ENCODE data around the gene BIRC2. TPM values are rescaled to one million over a fixed set of nuclear protein-coding genes. Genes with fewer than 3 reads are reported as not detected.

BIRC2 gene
- total and polyA plus RNA-seq, 9 donors = 23.7 to 57.8 (median 33.6) TPM

DNA sequence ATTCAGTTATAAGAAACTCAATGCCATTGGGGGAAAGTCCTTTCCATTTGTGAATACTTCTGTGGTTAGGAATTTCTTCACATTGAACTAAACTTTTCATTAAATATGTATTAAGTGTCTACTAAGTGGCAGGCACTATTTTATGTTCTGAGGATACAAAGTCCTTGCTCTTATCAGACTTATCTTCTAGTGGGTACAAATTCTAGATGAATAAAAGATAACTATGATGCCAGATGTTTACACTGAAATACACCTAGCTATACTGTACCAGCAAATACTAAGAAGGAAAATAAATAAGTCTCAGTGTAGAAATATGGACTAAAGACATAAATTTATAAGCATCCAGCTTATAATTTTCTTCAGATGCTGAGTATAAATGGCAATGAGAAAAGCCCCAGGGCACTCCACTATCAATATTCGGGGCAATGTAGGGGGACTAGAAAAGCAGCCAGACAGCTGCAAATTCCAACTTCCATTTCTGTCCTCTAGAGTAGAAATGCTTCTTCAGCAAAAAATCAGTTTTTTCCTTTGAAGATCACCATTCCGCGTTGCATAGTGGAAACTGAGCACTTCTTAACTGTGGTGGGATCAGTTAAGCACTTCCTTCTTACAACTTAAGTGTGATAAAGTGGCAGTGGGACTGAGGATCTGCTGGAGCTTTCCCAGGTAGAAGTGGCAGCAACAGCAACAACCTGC is 41.5 kb upstream of the BIRC2 start:
- no peak for DNase-seq
- no peak overlapping the region for H3K4me3 ChIP-seq
- WGBS, 3 donors = 49 to 73% (median 61%) methylated on average over 3 of the region's 3 CpGs
- H3K36me3 ChIP-seq = no peaks in the 10 kb centered on the region
- no peak for TF ChIP-seq POLR2A (IDR thresholded peaks at IDR 0.05)
- no peak for TF ChIP-seq EP300 (IDR thresholded peaks at IDR 0.05)
- TF ChIP-seq, protein P1, sequence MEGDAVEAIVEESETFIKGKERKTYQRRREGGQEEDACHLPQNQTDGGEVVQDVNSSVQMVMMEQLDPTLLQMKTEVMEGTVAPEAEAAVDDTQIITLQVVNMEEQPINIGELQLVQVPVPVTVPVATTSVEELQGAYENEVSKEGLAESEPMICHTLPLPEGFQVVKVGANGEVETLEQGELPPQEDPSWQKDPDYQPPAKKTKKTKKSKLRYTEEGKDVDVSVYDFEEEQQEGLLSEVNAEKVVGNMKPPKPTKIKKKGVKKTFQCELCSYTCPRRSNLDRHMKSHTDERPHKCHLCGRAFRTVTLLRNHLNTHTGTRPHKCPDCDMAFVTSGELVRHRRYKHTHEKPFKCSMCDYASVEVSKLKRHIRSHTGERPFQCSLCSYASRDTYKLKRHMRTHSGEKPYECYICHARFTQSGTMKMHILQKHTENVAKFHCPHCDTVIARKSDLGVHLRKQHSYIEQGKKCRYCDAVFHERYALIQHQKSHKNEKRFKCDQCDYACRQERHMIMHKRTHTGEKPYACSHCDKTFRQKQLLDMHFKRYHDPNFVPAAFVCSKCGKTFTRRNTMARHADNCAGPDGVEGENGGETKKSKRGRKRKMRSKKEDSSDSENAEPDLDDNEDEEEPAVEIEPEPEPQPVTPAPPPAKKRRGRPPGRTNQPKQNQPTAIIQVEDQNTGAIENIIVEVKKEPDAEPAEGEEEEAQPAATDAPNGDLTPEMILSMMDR (IDR thresholded peaks at IDR 0.05) = no peak
- no peak overlapping the region for H3K27ac ChIP-seq
- no peaks in the 10 kb centered on the region for H3K9me3 ChIP-seq
- no peaks in the 10 kb centered on the region for H3K27me3 ChIP-seq
- intact Hi-C loops (cut with DNase I) = no loop called here
- H3K4me1 ChIP-seq (ENCODE audit: insufficient read depth) = peaks cover 2% of the 10 kb centered on the region

DNA sequence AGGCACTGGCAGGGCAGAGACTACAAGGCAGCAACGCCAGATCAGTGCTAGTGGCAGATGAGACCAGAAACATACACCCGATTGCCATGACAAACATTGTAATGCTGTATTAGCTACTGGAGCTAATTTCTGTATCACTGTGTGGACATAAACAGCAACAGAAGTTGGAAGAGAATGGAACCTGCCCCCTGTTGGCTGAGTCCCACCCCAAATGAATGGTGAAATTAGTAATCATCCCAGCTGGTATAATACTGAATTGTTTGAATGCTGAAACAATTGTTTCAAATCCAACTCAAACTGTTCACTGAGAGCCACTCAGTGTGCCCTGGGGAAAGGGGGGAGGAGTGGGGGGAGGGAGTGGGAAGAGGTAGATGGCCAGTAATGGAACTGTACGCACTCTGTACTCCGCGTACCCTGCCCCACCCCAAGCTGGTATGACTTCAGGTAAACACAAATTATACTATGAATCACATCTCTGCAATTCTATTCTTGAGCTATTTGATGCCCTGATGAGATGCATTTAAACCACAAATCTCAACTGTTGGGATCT is 40.9 kb upstream of the BIRC2 start:
- no peak for TF ChIP-seq POLR2A (IDR thresholded peaks at IDR 0.05)
- TF ChIP-seq, protein P1 (IDR thresholded peaks at IDR 0.05) = no peak
- TF ChIP-seq EP300 (IDR thresholded peaks at IDR 0.05) = no peak
- no peak overlapping the region for H3K4me3 ChIP-seq
- WGBS, 3 donors = 80 to 90% (median 82%) methylated on average over 5 of the region's 5 CpGs
- H3K9me3 ChIP-seq = no peaks in the 10 kb centered on the region
- H3K27ac ChIP-seq = no peak overlapping the region
- DNase-seq = no peak
- no peaks in the 10 kb centered on the region for H3K36me3 ChIP-seq
- peaks cover 2% of the 10 kb centered on the region for H3K4me1 ChIP-seq (ENCODE audit: insufficient read depth)
- intact Hi-C loops (cut with DNase I) = no loop called here
- no peaks in the 10 kb centered on the region for H3K27me3 ChIP-seq

DNA sequence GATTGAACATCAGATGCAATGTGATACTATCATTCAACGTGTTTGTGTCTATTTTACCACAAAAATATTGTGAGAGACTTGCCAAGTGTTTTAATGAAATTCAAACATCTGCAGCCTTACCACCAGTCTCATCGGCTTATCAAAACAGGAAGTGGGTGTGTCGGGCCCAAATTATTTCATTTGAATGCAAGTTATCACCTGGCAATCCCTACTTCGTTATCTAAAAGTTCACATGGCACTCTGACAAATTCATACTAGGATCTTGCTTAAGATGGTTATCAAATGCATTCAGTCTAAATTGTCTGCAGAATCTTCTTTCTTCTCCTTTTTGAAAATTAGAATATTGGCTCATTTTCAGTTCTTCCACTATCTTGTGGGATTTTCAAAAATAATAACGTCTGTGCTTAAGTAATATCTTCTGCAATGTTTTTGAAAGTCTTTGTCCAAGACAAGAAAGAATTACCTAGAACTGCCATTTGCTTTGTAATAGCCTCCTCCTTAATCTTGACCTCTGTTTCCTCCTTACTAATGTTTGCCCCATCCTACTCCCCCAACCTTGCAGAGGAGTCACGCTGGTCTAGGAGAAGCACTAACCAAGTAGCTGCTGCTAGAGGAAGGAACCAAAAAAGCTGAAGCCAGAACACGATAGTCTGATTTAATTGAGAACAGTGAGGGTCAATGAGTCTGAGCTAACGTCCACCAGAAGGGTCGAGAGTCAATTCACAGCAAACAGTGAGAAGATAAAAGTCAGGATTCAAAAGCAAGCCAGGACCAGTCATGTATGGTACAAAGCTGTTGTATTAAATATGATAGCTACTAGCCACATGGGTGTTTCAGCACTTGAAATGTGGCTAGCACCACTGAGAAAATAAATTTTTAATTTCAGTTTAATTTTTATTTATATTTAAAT is 39.9 kb upstream of the BIRC2 start:
- Histone ChIP-seq H3K27me3 (no peaks in the 10 kb centered on the region), H3K27ac (no peak overlapping the region), H3K4me3 (no peak overlapping the region), H3K9me3 (no peaks in the 10 kb centered on the region), H3K4me1 (ENCODE audit: insufficient read depth) (peaks cover 2% of the 10 kb centered on the region), H3K36me3 (no peaks in the 10 kb centered on the region)
- 13 to 20% (median 15%) methylated on average over 9 of the region's 9 CpGs for WGBS, 3 donors
- no peak for TF ChIP-seq POLR2A (IDR thresholded peaks at IDR 0.05)
- TF ChIP-seq, protein P1 (IDR thresholded peaks at IDR 0.05) = no peak
- TF ChIP-seq EP300 (IDR thresholded peaks at IDR 0.05) = no peak
- intact Hi-C loops (cut with DNase I) = no loop called here
- DNase-seq = no peak

DNA sequence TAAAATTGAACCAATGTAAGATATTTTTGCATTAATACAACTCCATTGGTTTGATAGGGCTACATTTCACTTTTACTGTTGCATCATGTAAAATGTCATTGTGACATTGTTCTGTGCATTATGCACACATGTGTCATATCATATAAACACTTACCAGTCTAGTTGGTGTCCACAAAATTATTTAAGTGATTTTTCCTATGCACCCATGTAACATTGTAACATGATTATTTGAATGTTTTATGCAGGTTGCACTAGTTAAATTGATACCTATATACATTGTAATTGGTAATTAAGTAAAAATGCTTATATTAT is 39.3 kb upstream of the BIRC2 start:
- Histone ChIP-seq H3K36me3 (no peaks in the 10 kb centered on the region), H3K4me1 (ENCODE audit: insufficient read depth) (peaks cover 2% of the 10 kb centered on the region), H3K27ac (no peak overlapping the region), H3K27me3 (no peaks in the 10 kb centered on the region), H3K4me3 (no peak overlapping the region), H3K9me3 (no peaks in the 10 kb centered on the region)
- TF ChIP-seq POLR2A (IDR thresholded peaks at IDR 0.05) (no peak), EP300 (IDR thresholded peaks at IDR 0.05) (no peak)
- TF ChIP-seq, protein P1 (IDR thresholded peaks at IDR 0.05) = no peak
- DNase-seq = no peak
- intact Hi-C loops (cut with DNase I) = no loop called here
